ENCODE measurements around the gene BICC1. TPM values are rescaled to one million over a fixed set of nuclear protein-coding genes. Genes with fewer than 3 reads are reported as not detected.

Gene BICC1
- total RNA-seq, 2 experiments from 2014 or later = 0.06 TPM; not detected in 1

- POLR2A ChIA-PET = no interaction called here
- H3K27me3 Mint-ChIP-seq = peaks cover 3% of the 10 kb centered on the region
These were observed 52.6 kb downstream of the BICC1 start for GRCh38 chr10:58565271-58565670.

DNA sequence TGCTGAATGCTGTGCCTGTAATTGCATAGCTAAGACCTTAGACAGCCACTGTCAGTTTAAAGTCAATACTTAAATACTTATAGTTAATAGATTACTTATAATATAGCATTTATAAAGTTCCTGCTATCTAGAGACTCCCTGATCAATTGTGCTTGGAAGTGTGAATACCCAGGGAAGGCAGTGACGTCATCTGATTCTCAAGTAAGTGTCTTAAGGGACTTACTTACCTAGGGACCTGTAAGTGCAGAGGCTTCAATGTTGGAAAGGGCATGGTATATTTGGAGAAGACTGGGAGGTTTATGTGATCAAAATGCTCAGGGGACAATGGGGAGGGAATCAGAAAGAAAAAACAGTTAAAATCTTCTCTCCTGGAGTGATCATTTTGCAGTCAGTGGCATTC is 55.0 kb downstream of the BICC1 start:
- Mint-ChIP-seq H3K9me3 (peaks cover 1% of the 10 kb centered on the region), H3K4me1 (no peaks in the 10 kb centered on the region), H3K27ac (no peak overlapping the region), H3K36me3 (no peaks in the 10 kb centered on the region), H3K4me3 (no peak overlapping the region), H3K27me3 (no peaks in the 10 kb centered on the region)
- no peak for DNase-seq
- ATAC-seq (ENCODE audit: low read depth) = no peak
- POLR2A ChIA-PET = no interaction called here

More at GRCh38 chr10:58565271-58565670, 52.6 kb downstream of the BICC1 start:
- DNase-seq (no peak), ATAC-seq (ENCODE audit: low read depth) (no peak)
- Mint-ChIP-seq H3K27ac (no peak overlapping the region), H3K4me3 (no peak overlapping the region), H3K4me1 (no peaks in the 10 kb centered on the region), H3K36me3 (no peaks in the 10 kb centered on the region), H3K9me3 (no peaks in the 10 kb centered on the region)

DNA sequence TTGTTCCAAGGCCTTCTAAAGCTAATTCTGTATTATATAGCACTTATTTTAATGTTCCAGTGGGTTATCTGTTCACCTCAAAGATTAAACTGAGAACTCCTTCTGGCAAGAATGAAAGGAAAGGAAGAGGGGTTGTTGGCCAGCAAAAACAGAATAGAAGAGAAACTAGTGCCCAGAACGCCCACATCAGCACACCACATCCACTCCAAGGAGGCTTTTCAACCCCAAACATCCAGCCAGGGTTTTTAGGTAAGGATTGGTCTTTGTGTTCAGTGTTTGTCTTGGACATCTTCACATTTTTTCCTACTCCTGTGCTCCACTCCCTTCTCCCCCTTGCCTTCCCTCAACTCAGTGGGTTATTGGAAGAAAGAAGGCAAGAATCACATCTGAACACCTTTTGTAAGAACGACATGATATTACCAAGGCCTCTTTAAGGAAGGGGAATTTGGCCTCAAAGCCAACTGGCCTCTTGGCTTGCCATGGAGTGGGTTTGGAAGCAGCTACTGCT is 55.8 kb downstream of the BICC1 start:
- POLR2A ChIA-PET = no interaction called here
- DNase-seq = no peak
- Mint-ChIP-seq H3K9me3 (peaks cover 1% of the 10 kb centered on the region), H3K27ac (no peak overlapping the region), H3K27me3 (no peaks in the 10 kb centered on the region), H3K4me1 (no peaks in the 10 kb centered on the region), H3K4me3 (no peak overlapping the region), H3K36me3 (no peaks in the 10 kb centered on the region)
- ATAC-seq (ENCODE audit: low read depth) = no peak

- ATAC-seq (ENCODE audit: low read depth) (no peak), DNase-seq (no peak)
- POLR2A ChIA-PET = no interaction called here
- Mint-ChIP-seq H3K27ac (no peak overlapping the region), H3K36me3 (no peaks in the 10 kb centered on the region), H3K4me1 (no peaks in the 10 kb centered on the region), H3K4me3 (no peak overlapping the region), H3K9me3 (peaks cover 1% of the 10 kb centered on the region), H3K27me3 (no peaks in the 10 kb centered on the region)
These were observed 57.6 kb downstream of the BICC1 start for GRCh38 chr10:58570307-58570723.

GRCh38 chr10:58570979-58571378 is 58.3 kb downstream of the BICC1 start:
- Mint-ChIP-seq H3K27ac (no peak overlapping the region), H3K4me3 (no peak overlapping the region), H3K9me3 (peaks cover 1% of the 10 kb centered on the region), H3K4me1 (no peaks in the 10 kb centered on the region), H3K36me3 (no peaks in the 10 kb centered on the region), H3K27me3 (no peaks in the 10 kb centered on the region)
- no peak for DNase-seq
- POLR2A ChIA-PET = no interaction called here
- ATAC-seq (ENCODE audit: low read depth) = no peak

DNA sequence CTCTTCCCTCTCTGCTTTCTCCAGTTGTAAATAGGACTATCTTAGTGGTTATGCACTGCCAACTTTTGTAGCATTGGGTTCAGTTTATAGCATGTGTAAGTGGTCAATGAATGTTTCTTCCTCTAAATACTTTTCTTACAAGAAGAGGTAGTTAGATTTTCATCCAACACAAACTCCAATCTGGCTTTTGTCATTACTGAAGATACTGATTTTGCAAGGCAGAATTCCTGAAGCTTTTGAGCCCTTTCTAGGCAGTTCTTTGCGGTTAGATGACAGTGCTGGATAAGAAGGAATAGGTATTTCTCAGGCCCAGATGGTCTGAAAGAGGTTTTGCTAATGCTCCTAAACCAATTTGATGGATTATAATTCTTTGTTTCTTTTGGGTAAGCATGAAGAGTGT is 60.5 kb downstream of the BICC1 start:
- no peaks in the 10 kb centered on the region for H3K4me1 Mint-ChIP-seq
- peaks cover 1% of the 10 kb centered on the region for H3K9me3 Mint-ChIP-seq
- no peaks in the 10 kb centered on the region for H3K27me3 Mint-ChIP-seq
- POLR2A ChIA-PET = no interaction called here
- ATAC-seq (ENCODE audit: low read depth) (no peak), DNase-seq (no peak)
- no peak overlapping the region for H3K4me3 Mint-ChIP-seq
- no peaks in the 10 kb centered on the region for H3K36me3 Mint-ChIP-seq
- H3K27ac Mint-ChIP-seq = no peak overlapping the region

DNA sequence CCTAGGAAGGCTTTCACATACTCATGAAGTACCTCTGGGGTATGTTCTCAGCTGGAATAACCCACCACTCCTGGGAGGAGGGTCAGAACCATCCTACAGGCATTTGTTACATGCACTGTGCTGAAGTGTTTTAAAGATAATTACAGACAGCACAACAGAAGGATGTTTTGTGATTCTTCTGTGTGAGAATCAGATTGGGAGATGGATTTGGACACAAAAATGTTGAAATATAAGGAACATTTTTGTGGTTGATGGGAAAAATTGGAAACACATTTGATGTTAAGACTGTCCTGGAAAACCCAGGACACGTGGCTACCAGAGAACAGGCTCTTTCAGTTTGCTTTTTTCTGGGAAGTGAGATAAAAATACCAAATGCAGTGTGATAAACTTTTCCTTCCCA is 61.4 kb downstream of the BICC1 start:
- ATAC-seq (ENCODE audit: low read depth) (no peak), DNase-seq (no peak)
- no peak overlapping the region for H3K4me3 Mint-ChIP-seq
- no peaks in the 10 kb centered on the region for H3K27me3 Mint-ChIP-seq
- H3K9me3 Mint-ChIP-seq = peaks cover 1% of the 10 kb centered on the region
- H3K4me1 Mint-ChIP-seq = no peaks in the 10 kb centered on the region
- no peak overlapping the region for H3K27ac Mint-ChIP-seq
- POLR2A ChIA-PET = no interaction called here
- H3K36me3 Mint-ChIP-seq = no peaks in the 10 kb centered on the region

DNA sequence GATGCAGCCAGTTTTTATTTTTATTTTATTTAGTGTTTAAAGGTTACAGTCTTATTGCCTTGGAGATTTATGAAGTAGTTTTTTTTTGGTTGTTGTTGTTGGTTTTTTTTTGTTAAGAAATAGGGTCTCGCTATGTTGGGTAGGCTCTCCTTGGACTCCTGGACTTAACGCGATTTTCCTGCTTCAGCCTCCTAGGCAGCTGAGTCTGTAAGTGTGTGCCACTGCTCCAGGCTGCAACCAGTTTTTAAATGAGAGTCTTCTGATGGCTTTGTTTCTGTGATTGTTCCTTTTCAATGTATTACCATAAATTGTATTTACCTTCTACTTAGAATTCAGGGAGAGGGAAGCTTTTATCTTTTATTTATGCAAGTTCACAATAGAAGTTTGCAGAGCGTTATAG is 62.8 kb downstream of the BICC1 start:
- no peak overlapping the region for H3K4me3 Mint-ChIP-seq
- no peak overlapping the region for H3K27ac Mint-ChIP-seq
- POLR2A ChIA-PET = no interaction called here
- DNase-seq = no peak
- H3K4me1 Mint-ChIP-seq = no peaks in the 10 kb centered on the region
- no peaks in the 10 kb centered on the region for H3K27me3 Mint-ChIP-seq
- no peak for ATAC-seq (ENCODE audit: low read depth)
- no peaks in the 10 kb centered on the region for H3K36me3 Mint-ChIP-seq
- peaks cover 1% of the 10 kb centered on the region for H3K9me3 Mint-ChIP-seq

DNA sequence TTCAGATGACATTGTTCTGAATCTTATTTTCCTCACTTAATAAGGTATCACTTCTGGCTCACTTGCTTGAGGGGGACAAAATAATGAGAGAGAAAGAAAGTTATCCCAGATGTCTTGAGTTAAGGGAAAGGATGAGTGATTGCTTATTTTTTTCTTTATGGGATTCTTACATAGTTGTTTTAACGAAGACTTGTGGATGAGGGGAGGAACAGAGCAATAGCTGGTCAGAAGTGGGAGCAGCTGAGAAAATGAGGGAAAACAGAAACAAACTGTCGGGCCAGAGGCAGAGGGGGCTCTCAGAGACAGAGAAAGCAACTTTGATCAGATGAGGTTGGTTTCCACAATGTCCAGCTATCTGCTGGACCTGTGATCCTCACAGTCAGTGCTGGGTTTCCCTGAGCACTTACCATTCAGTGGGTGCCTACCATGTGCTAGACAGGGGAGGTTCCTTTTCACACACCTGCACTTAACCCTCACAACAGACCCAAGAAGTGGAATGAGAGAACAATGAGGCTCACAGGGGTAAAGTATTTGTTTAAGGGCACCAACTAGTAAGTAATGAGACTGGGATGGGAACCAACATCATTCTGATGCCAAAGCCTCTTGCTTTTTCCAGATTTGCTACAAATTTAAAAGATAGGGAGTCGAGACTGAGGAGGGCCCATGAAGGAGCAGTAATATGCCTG is 64.2 kb downstream of the BICC1 start:
- no peak for ATAC-seq (ENCODE audit: low read depth)
- Mint-ChIP-seq H3K4me3 (no peak overlapping the region), H3K27ac (no peak overlapping the region), H3K4me1 (no peaks in the 10 kb centered on the region), H3K36me3 (no peaks in the 10 kb centered on the region), H3K27me3 (no peaks in the 10 kb centered on the region), H3K9me3 (no peaks in the 10 kb centered on the region)
- DNase-seq = no peak
- POLR2A ChIA-PET = no interaction called here

DNA sequence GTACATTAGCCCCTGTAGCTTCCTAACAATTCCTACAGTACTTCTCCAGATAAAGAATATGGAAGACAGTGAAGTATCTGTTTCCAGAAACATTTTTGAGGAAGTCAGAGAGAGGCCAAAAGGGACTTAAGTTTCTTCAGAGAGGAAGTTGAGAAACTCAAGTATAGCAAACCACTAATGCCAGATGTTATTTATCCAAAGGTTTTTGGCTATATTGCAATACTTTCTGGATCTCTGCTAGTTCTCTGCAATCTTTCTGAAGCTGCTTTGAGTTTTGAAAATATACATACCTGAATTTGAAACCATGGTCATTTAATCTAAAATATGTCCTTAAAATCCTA is 64.7 kb downstream of the BICC1 start:
- no peaks in the 10 kb centered on the region for H3K27me3 Mint-ChIP-seq
- no peaks in the 10 kb centered on the region for H3K4me1 Mint-ChIP-seq
- no peak overlapping the region for H3K27ac Mint-ChIP-seq
- no peaks in the 10 kb centered on the region for H3K36me3 Mint-ChIP-seq
- H3K4me3 Mint-ChIP-seq = no peak overlapping the region
- DNase-seq = no peak
- POLR2A ChIA-PET = no interaction called here
- no peak for ATAC-seq (ENCODE audit: low read depth)
- H3K9me3 Mint-ChIP-seq = no peaks in the 10 kb centered on the region

- Mint-ChIP-seq H3K4me1 (no peaks in the 10 kb centered on the region), H3K9me3 (no peaks in the 10 kb centered on the region), H3K36me3 (no peaks in the 10 kb centered on the region), H3K4me3 (no peak overlapping the region), H3K27ac (no peak overlapping the region), H3K27me3 (no peaks in the 10 kb centered on the region)
- POLR2A ChIA-PET = no interaction called here
- DNase-seq (no peak), ATAC-seq (ENCODE audit: low read depth) (no peak)
These were observed 65.7 kb downstream of the BICC1 start for GRCh38 chr10:58578366-58578765.

- ATAC-seq (ENCODE audit: low read depth) (no peak), DNase-seq (no peak)
- Mint-ChIP-seq H3K36me3 (no peaks in the 10 kb centered on the region), H3K27ac (no peak overlapping the region), H3K4me1 (no peaks in the 10 kb centered on the region), H3K9me3 (no peaks in the 10 kb centered on the region), H3K4me3 (no peak overlapping the region), H3K27me3 (no peaks in the 10 kb centered on the region)
- POLR2A ChIA-PET = no interaction called here
These were observed 66.5 kb downstream of the BICC1 start for GRCh38 chr10:58579011-58579655.

- Mint-ChIP-seq H3K4me3 (no peak overlapping the region), H3K36me3 (no peaks in the 10 kb centered on the region), H3K4me1 (no peaks in the 10 kb centered on the region), H3K27ac (no peak overlapping the region), H3K9me3 (no peaks in the 10 kb centered on the region), H3K27me3 (no peaks in the 10 kb centered on the region)
- ATAC-seq (ENCODE audit: low read depth) (no peak), DNase-seq (no peak)
- POLR2A ChIA-PET = no interaction called here
These were observed 69.4 kb downstream of the BICC1 start for GRCh38 chr10:58582045-58582444.

- Mint-ChIP-seq H3K27me3 (peaks cover 4% of the 10 kb centered on the region), H3K4me1 (no peaks in the 10 kb centered on the region), H3K4me3 (no peak overlapping the region), H3K27ac (no peak overlapping the region), H3K9me3 (no peaks in the 10 kb centered on the region), H3K36me3 (no peaks in the 10 kb centered on the region)
- no peak for DNase-seq
- POLR2A ChIA-PET = no interaction called here
- ATAC-seq (ENCODE audit: low read depth) = no peak
These were observed 72.8 kb downstream of the BICC1 start for GRCh38 chr10:58585435-58585834.
